HG03060 (cell line): ENCODE results near the gene ST3GAL3.
"Not testable (repeated sequence)": the region's sequence is repeated elsewhere in the genome, so short reads cannot be mapped to it uniquely, and the experiment has no call there.

ENCODE experiments used
- ATAC-seq: cut with Tn5 transposase; IDR thresholded peaks from one replicate; pipeline ENCODE4 v1.9.1; 2021; ENCODE audit warnings: low read depth, moderate number of reproducible peaks; ENCODE audit not compliant: unreplicated experiment

Gene ST3GAL3

DNA sequence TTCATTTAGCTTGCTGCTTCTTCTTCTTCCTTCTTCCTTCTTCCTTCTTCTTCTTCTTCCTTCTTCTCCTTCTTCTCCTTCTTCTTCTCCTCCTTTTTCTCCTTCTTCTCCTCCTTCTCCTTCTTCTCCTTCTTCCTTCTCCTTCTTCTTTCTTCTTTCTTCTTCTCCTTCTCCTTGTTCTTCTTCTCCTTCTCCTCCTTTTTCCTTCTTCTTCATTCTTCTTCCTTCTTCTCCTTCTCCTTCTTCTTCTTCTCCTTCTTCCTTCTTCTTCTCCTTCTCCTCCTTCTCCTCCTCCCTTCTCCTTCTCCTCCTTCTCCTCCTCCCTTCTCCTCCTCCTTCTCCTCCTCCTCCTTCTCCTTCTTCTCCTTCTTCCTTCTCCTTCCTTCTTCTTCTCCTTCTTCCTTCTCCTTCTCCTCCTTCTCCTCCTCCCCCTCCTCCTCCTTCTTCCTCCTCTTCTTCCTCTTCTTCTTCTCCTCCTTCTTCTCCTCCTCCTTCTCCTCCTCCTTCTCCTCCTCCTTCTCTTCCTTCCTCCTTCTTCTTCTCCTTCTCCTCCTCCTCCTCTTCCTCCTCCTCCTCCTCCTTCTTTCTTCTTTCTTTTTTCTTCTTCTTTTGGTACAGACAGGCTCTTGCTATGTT, 110.1 kb downstream of the ST3GAL3 start:
- no peak for ATAC-seq

DNA sequence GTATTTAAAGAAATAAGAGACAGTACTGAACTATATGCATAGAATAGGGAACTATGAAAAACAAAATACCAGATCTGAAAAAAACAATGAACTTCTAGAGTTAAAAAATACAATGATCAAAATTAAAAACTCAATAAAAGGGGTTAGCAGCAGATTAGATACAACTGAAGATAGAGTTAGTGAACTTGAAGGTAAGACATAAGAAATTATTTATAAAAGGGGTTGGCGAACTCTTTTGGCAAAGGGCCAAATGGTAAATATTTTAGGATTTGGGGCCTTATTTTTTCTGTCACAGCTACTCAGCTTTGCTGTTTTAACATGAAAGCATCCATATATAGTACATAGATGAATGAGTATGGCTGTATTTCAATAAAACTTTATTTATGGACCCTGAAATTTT, 111.4 kb downstream of the ST3GAL3 start:
- no peak for ATAC-seq

DNA sequence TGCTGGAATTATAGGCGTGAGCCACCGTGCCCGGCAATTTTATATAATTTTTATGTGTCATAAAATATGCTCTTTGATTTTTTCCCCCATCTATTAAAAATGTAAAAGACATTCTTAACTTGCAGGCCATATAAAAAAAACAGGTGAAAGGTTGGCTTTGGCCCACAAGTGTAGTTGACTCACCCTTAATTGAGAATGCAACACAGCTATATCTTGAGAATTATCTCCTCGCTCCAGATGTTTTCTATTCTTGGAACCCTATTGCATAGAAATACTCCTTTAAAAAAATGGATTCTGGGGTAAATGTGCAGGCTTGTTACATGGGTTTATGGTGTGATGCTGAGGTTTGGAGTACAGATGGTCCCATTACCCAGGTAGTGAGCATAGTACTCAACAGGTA, 112.0 kb downstream of the ST3GAL3 start:
- no peak for ATAC-seq

- no peak for ATAC-seq
These were observed 114.1 kb downstream of the ST3GAL3 start for GRCh38 chr1:43821471-43821870.

DNA sequence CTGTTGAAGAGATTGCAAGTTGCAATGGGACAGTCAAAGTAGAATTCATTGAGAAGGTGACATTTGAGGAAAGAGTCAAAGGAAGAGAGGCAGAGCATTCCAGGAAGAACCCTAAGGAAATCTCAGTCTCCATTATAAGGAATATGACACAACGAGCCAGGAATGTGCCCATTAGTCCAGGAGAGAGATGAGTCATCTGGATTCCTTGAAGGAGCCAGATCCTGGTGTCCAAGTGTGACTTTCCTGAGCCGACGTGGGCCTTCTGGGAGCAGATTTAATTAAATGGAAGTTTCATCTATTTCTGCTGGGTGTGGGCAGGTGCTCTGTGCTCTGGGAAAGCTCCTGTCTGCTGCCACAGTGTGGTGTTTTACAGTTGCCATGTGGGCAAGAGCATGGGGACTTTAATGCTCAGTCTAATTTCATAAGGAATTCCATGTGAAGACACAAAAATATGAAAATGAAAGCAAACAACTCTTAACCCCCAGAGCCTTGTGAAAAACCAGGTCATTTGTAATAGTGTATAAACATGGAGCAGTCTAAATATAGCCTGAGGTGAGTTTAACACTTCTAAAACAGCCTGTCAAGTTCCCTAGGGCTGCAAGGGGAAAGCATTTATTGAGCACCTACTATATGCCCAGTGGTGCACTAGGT, 114.8 kb downstream of the ST3GAL3 start:
- ATAC-seq, result no peak

DNA sequence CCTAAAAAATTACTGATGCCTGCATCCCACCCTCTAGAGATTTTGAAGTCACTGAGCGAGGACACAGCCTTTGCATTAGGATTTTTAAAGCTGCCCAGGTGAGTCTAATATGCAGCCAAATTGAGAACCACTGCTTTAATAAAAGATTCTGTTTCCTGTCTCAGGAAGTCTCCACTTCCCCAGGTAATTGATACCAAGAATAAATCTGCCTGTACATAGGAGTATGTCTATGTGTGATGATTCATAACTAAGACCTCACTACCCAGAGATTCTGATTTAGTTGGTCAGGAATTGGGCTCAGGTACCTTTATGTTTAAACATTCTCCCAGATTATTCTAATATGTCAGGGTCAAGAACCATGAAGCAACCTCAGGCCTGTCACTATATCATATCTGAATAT, 117.5 kb downstream of the ST3GAL3 start:
- ATAC-seq, result no peak

GRCh38 chr1:43828574-43828973, 121.2 kb downstream of the ST3GAL3 start:
- ATAC-seq, result no peak

- no peak for ATAC-seq
These were observed 123.5 kb downstream of the ST3GAL3 start for GRCh38 chr1:43830802-43831201.

- ATAC-seq, result no peak
These were observed 124.5 kb downstream of the ST3GAL3 start for GRCh38 chr1:43831851-43832250.

- no peak for ATAC-seq
These were observed 124.9 kb downstream of the ST3GAL3 start for GRCh38 chr1:43832255-43832654.

DNA sequence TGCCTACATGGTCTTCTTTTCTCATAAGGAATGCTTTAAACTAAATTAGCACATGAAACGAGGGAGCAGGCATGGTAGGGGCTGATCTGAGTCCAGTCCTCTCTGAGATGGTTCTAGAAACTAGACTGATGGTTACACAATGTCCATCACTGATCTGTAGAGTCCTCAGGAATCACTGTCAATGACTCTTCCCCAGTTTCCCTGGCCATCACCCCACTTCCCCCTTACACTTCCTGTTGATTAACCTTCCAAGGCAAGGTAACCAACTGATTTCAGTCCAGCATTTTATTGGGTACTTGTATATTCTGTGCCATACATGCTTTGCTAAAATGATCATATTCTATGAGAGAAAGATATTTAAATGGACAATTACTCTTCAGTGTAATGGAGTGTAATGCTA, 125.7 kb downstream of the ST3GAL3 start:
- no peak for ATAC-seq

DNA sequence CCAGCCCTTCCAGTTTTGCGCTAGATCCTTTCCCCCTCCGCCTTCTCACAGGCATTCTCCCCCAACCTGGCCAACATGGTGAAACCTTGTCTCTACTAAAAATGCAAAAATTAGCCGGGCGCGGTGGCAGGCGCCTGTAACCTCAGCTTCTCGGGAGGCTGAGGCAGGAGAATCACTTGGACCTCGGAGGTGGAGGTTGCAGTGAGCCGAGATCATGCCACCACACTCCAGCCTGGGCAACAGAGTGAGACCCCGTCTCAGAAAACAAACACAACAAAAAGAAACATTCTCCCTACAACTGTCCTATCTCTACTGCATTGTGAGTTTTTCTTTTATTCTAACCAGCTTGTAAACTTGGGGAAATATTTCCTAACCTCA, 126.6 kb downstream of the ST3GAL3 start:
- ATAC-seq, result not testable (repeated sequence)

DNA sequence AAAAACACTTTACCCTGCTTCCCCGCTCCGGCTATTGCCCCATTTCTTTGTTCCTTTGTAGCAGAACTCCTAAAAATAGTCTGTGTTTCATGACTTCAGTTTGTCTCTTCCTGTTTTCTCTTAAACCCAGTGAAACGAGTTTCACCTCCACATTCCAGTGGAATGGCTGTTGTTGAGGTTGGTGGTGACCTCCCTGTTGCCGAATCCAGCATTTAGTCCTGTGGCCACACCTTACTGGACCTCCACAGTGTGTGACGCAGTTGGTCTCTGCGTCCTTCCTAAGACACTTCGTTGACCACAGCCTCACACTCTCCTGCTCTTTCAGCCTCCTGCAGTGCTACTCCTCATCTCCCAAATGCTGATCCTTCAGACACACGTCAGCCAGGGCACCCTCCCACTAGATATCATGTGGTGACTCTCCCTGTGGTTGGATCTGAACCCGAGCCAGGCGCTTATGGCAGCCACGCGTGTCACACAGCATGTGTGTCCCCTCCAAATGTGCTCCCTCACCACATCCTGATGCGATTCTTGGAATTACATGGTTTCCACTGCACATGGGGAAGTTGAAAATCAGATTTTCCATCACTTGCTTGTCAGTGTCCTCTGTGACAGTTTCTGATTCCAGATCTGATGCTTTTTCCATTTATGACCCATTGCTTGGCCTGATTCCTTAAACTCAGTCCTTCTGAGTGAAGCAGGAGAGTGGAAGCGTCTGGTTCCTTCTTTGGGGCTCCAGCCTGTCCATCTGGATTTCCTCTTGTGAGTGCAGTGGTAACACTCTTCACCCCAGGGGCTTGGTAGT, 127.1 kb downstream of the ST3GAL3 start:
- no peak for ATAC-seq

GRCh38 chr1:43835082-43836021, 128.0 kb downstream of the ST3GAL3 start:
- ATAC-seq, result no peak

- peak; percentile 34 for ATAC-seq
These were observed 129.1 kb downstream of the ST3GAL3 start for GRCh38 chr1:43836267-43836951.

DNA sequence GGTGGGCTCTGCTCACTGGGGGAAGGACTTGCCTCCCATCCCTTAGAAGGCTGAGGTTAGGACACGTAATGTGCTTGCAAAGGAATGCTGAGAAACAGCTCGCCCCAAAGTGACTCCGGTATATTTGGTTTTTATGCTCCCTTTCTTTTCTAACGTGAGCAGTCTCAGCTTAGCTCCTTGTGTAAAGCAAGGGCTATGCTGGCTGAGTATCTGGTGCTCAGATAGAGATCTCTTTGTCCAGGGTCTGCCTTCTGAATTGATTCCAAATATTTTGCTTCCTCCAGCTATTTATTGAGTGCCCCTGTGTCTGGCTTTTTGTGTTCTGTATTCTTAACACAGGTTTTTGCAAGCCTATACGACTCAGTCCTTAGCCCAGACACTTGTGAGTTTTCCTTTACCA, 131.7 kb downstream of the ST3GAL3 start:
- no peak for ATAC-seq

- no peak for ATAC-seq
These were observed 134.2 kb downstream of the ST3GAL3 start for GRCh38 chr1:43841321-43842174.

GRCh38 chr1:43842175-43842498, 134.8 kb downstream of the ST3GAL3 start:
- ATAC-seq, result no peak

DNA sequence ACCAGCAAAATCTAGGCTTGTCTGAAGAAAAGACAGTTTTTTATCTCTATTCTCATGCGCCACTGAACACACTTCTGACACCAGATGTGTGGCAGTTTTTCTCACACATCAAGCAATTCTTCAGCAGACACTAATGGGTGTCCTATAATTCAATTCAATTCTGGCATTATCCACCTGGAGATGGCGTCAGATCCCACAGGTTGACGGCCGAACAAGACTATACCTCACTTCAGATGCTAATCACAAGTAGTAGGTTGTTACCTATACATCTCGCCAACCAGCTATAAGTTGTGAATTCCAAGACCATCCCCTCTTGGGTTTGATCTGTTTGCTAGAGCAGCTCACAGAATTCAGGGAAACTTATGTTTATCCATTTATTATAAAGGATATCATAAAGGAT, 136.3 kb downstream of the ST3GAL3 start:
- no peak for ATAC-seq
